ENCODE measurements around the gene RUNX1. TPM values are rescaled to one million over a fixed set of nuclear protein-coding genes. Genes with fewer than 3 reads are reported as not detected.

RUNX1 gene
- total RNA-seq, 2 donors from 2014 or later = 3.8 to 7.6 TPM

- Histone ChIP-seq H3K9me3 (no peaks in the 10 kb centered on the region), H3K4me1 (no peaks in the 10 kb centered on the region), H3K36me3 (no peaks in the 10 kb centered on the region), H3K27ac (no peak overlapping the region), H3K27me3 (no peaks in the 10 kb centered on the region), H3K4me3 (no peak overlapping the region)
- no peak for DNase-seq (ENCODE audit: low spot score)
- no peak for TF ChIP-seq CTCF (IDR thresholded peaks at IDR 0.05)
These were observed 42.4 kb upstream of the RUNX1 start for GRCh38 chr21:35091496-35091895.

- Histone ChIP-seq H3K36me3 (no peaks in the 10 kb centered on the region), H3K9me3 (no peaks in the 10 kb centered on the region), H3K27me3 (no peaks in the 10 kb centered on the region), H3K4me3 (no peak overlapping the region), H3K27ac (no peak overlapping the region), H3K4me1 (no peaks in the 10 kb centered on the region)
- no peak for DNase-seq (ENCODE audit: low spot score)
- no peak for TF ChIP-seq CTCF (IDR thresholded peaks at IDR 0.05)
These were observed 41.3 kb upstream of the RUNX1 start for GRCh38 chr21:35090403-35090802.

- no peaks in the 10 kb centered on the region for H3K9me3 ChIP-seq
- no peaks in the 10 kb centered on the region for H3K36me3 ChIP-seq
- H3K4me3 ChIP-seq = no peak overlapping the region
- TF ChIP-seq CTCF (IDR thresholded peaks at IDR 0.05) = no peak
- DNase-seq (ENCODE audit: low spot score) = no peak
- no peaks in the 10 kb centered on the region for H3K27me3 ChIP-seq
- H3K4me1 ChIP-seq = no peaks in the 10 kb centered on the region
- no peak overlapping the region for H3K27ac ChIP-seq
These were observed 39.2 kb upstream of the RUNX1 start for GRCh38 chr21:35088319-35088771.

GRCh38 chr21:35086357-35086756 is 37.3 kb upstream of the RUNX1 start:
- no peak overlapping the region for H3K4me3 ChIP-seq
- no peak for TF ChIP-seq CTCF (IDR thresholded peaks at IDR 0.05)
- H3K27me3 ChIP-seq = no peaks in the 10 kb centered on the region
- no peaks in the 10 kb centered on the region for H3K4me1 ChIP-seq
- no peaks in the 10 kb centered on the region for H3K36me3 ChIP-seq
- H3K9me3 ChIP-seq = no peaks in the 10 kb centered on the region
- H3K27ac ChIP-seq = no peak overlapping the region
- no peak for DNase-seq (ENCODE audit: low spot score)

- Histone ChIP-seq H3K9me3 (no peaks in the 10 kb centered on the region), H3K27me3 (no peaks in the 10 kb centered on the region), H3K4me3 (no peak overlapping the region), H3K4me1 (no peaks in the 10 kb centered on the region), H3K36me3 (no peaks in the 10 kb centered on the region), H3K27ac (no peak overlapping the region)
- no peak for TF ChIP-seq CTCF (IDR thresholded peaks at IDR 0.05)
- no peak for DNase-seq (ENCODE audit: low spot score)
These were observed 35.8 kb upstream of the RUNX1 start for GRCh38 chr21:35084869-35085268.

- no peak overlapping the region for H3K27ac ChIP-seq
- H3K4me3 ChIP-seq = no peak overlapping the region
- TF ChIP-seq CTCF (IDR thresholded peaks at IDR 0.05) = no peak
- H3K4me1 ChIP-seq = no peaks in the 10 kb centered on the region
- no peaks in the 10 kb centered on the region for H3K9me3 ChIP-seq
- no peaks in the 10 kb centered on the region for H3K36me3 ChIP-seq
- H3K27me3 ChIP-seq = no peaks in the 10 kb centered on the region
- no peak for DNase-seq (ENCODE audit: low spot score)
These were observed 34.1 kb upstream of the RUNX1 start for GRCh38 chr21:35083246-35083645.

Data from right atrium auricular region (tissue), 2 donors.